Measurements from ENCODE around the gene OPN1MW3.

Gene OPN1MW3

GRCh38 chrX:154313147-154313546 lies 55.8 kb downstream of the OPN1MW3 start:
- TF ChIP-seq CTCF (conservative IDR thresholded peaks at IDR 0.05) (no peak), ZFX (IDR thresholded peaks at IDR 0.05) (no peak)
- H3K27ac ChIP-seq = no peak overlapping the region

GRCh38 chrX:154315416-154315815 lies 58.0 kb downstream of the OPN1MW3 start:
- H3K27ac ChIP-seq = no peak overlapping the region
- TF ChIP-seq ZFX (IDR thresholded peaks at IDR 0.05) = no peak
- no peak for TF ChIP-seq CTCF (conservative IDR thresholded peaks at IDR 0.05)

DNA sequence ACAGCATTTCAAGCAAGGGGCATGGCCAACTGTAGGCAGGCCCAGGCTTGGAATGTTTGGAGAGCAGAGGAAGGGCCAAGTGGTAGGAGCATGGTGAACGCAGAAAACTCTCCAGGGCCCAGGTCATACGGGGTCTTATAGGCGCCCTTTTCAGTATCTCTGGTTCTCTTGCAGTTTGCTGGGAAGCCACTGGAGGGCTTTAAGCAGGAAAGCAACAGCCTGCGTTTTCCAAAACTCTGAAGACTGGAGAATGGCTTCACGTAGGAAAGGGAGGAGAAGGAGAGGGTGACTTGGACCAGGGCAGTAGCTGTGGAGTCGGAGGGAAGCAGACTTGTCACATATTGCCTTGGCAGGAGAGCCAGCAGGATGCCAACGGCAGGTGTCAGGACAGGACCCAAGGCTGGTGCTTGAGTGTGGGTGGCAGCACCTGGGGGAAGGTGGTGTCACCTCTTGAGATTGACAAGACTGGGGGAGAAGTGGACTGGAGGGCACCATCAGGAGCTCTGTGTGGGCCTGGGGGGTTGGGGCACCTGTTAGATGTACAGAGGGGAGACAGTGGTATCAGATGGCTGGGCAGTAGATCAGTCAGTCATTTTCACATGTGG lies 60.1 kb downstream of the OPN1MW3 start:
- TF ChIP-seq ZFX (IDR thresholded peaks at IDR 0.05) (no peak), CTCF (conservative IDR thresholded peaks at IDR 0.05) (peak; percentile 46)

DNA sequence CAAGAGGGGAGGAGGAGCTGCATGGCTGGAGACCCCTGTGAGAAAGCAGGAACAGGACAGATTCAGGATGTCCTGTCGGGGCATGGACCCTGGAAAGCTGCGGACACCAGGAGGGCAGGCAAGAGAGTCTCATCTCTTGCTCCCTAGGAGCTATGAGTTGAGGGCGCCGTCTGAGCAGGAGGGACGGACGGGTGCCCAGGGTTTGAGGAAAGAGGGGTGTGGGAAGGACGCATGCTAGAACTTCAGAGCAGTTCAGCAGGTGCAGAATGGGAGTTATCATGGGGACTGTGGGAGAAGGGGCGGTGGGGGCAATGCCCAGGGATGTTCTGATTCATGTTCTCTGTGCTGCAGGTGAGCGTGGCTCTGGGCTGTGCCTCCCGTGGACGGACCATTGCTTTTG lies 63.0 kb downstream of the OPN1MW3 start:
- TF ChIP-seq CTCF (conservative IDR thresholded peaks at IDR 0.05) (no peak), ZFX (IDR thresholded peaks at IDR 0.05) (no peak)
- H3K27ac ChIP-seq = no peak overlapping the region

More for the DNA sequence above, 60.1 kb downstream of the OPN1MW3 start:
- no peak overlapping the region for H3K27ac ChIP-seq

All from C4-2B (cell line).